Mesothelial cell of epicardium (in vitro differentiated cells): Measurements from ENCODE around the gene EP400. TPM values are rescaled to one million over a fixed set of nuclear protein-coding genes. Genes with fewer than 3 reads are reported as not detected.

Experiments used
- DNase-seq, 2 experiments: peaks; one replicate each; pipeline ENCODE4 v3.0.0; 2021; ENCODE audit warnings: low spot score in 2 of 2; ENCODE audit not compliant: unreplicated experiment in 2 of 2
- H3K27ac Mint-ChIP-seq: 2 replicates; pipeline ENCODE4 v1.8.0; 2021; ENCODE audit warnings: mixed read lengths
- H3K27me3 Mint-ChIP-seq: 2 replicates; pipeline ENCODE4 v1.8.0; 2021; ENCODE audit warnings: low read depth, mixed read lengths
- H3K36me3 Mint-ChIP-seq: 2 replicates; pipeline ENCODE4 v1.8.0; 2021; ENCODE audit warnings: mixed read lengths
- H3K4me1 Mint-ChIP-seq: 2 replicates; pipeline ENCODE4 v1.8.0; 2021; ENCODE audit warnings: mixed read lengths
- H3K4me3 Mint-ChIP-seq: 2 replicates; pipeline ENCODE4 v1.8.0; 2021; ENCODE audit warnings: mild to moderate bottlenecking, moderate library complexity, mixed read lengths
- H3K9me3 Mint-ChIP-seq: 2 replicates; pipeline ENCODE4 v1.8.0; 2021; ENCODE audit warnings: mixed read lengths
- CTCF ChIP-seq: fragments of 200-600 bp; sonication (generic); IDR thresholded peaks from one replicate; pipeline ENCODE4 v1.5.0; 2021; ENCODE audit warnings: antibody characterized with exemption; ENCODE audit not compliant: unreplicated experiment
- total RNA-seq: library from RNA; stranded (reverse); gene quantifications from 3 replicates; pipeline ENCODE4 v1.2.1, GENCODE V29; 2021

EP400 gene
- total RNA-seq, 1 donor from 2014 or later: 77.9 TPM

- H3K27me3 Mint-ChIP-seq: no peaks in the 10 kb centered on the region
- no peak for DNase-seq
- H3K4me1 Mint-ChIP-seq: no peaks in the 10 kb centered on the region
- H3K4me3 Mint-ChIP-seq: no peak overlapping the region
- TF ChIP-seq CTCF: no peak
- H3K36me3 Mint-ChIP-seq: peaks cover 7% of the 10 kb centered on the region
- no peaks in the 10 kb centered on the region for H3K9me3 Mint-ChIP-seq
- no peak overlapping the region for H3K27ac Mint-ChIP-seq
Measured at GRCh38 chr12:131919051-131919347, 30.7 kb upstream of the EP400 start.

DNA sequence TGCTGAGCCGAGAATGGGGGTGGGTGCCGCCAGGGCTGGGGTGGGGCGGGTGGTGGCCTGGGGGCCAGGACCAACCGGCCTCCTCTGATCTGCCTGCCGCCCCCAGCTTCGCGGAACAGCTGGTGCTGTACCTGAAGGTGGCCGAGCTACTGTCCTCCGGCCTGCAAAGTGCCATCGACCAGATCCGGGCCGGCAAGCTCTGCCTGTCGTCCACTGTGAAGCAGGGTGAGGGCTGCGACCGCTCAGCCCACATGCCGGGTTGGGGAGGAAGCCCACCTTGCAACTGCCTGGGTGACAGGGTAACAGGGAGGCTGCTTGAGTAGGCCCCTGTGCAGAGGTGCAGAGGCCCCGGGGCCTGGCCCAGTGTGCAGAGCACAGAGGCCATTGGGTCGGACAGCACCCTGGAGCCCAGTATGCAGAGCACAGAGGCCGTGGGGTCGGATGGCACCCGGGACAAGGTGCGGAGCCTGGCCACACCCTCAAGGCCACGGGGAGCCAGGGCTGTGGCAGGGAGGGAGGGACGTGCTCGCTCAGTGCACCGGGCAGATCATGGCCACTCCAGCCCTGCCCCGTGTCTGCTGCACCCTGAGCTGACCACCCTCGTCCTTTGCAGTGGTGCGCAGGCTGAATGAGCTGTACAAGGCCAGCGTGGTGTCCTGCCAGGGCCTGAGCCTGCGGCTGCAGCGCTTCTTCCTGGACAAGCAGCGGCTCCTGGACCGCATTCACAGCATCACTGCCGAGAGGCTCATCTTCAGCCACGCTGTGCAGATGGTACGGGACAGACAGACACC lies 30.2 kb upstream of the EP400 start:
- Mint-ChIP-seq H3K4me1 (peaks cover 1% of the 10 kb centered on the region), H3K27ac (no peak overlapping the region), H3K27me3 (no peaks in the 10 kb centered on the region), H3K9me3 (no peaks in the 10 kb centered on the region), H3K36me3 (peaks cover 7% of the 10 kb centered on the region), H3K4me3 (no peak overlapping the region)
- no peak for TF ChIP-seq CTCF
- no peak for DNase-seq

DNA sequence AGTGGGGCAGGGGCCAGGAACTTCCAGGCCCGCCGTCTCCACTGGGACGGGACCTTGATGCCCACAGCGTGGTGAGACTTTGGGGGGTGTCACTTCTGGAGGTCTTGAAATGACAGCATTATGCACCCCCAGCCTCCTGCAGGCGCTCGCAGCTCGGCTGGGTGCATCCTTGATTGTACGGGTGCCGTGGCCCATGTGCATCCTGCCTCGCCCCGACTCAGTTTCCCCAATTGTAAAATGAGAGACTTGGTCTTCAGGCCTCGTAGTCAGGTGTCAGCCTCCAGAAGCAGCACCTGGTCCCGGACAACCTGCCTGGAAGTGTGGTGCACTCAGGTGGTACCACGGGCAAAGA lies 29.6 kb upstream of the EP400 start:
- Mint-ChIP-seq H3K36me3 (peaks cover 7% of the 10 kb centered on the region), H3K27me3 (no peaks in the 10 kb centered on the region), H3K4me1 (peaks cover 1% of the 10 kb centered on the region), H3K27ac (no peak overlapping the region), H3K4me3 (no peak overlapping the region), H3K9me3 (no peaks in the 10 kb centered on the region)
- TF ChIP-seq CTCF: no peak
- no peak for DNase-seq

GRCh38 chr12:131920902-131921840 lies 28.6 kb upstream of the EP400 start:
- Mint-ChIP-seq H3K36me3 (peaks cover 7% of the 10 kb centered on the region), H3K27ac (no peak overlapping the region), H3K9me3 (no peaks in the 10 kb centered on the region), H3K27me3 (no peaks in the 10 kb centered on the region), H3K4me3 (no peak overlapping the region), H3K4me1 (peaks cover 1% of the 10 kb centered on the region)
- no peak for DNase-seq
- no peak for TF ChIP-seq CTCF

DNA sequence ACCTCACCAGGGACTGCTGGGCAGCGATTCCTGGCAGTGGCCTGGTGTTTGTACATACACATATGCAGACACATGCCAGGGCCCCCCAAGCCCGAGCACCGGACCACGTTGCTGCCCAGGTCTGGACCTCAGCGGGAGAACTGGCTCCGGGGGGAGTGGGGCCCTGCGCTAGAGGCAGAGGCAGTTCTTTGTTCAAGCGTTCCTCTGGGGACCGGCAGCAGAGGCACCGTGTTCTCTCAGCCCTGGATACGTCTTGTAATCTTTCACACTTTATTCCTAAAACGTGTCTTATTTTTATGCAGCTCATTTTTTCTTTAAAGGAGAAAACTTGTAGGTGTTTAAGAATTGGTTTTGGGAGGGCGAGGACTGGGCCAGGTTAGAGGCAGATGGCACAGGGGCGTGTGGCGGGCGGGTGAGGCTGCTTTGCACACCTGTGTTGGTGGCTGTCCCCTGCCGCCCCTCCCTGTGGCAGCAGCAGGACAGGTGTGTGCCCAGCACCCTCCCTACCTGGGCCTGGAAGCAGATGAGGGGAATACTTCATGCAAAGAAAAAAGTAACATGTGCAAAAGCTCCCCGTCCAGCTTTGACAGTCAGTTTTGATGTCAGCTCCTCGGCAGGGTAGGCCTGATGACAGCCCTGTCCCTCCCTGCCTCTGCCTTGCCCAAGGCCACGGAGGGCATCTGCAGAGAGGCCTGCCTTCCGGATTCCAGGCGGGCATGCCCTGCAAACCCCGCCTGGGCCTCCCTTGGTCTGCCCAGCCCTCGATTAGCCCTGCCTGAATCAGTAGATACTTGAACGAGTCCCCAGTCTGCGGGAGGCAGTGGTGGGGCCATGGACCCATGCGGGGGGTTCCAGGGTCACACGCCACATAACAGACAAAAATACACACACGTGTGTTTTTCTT lies 27.6 kb upstream of the EP400 start:
- peaks cover 7% of the 10 kb centered on the region for H3K36me3 Mint-ChIP-seq
- no peak overlapping the region for H3K4me3 Mint-ChIP-seq

More for the DNA sequence above, 27.6 kb upstream of the EP400 start:
- no peak for TF ChIP-seq CTCF
- no peaks in the 10 kb centered on the region for H3K27me3 Mint-ChIP-seq
- H3K4me1 Mint-ChIP-seq: peaks cover 1% of the 10 kb centered on the region
- peak overlapping the region; percentile 34 for H3K27ac Mint-ChIP-seq
- no peaks in the 10 kb centered on the region for H3K9me3 Mint-ChIP-seq
- no peak for DNase-seq
